Mucosa of rectum (tissue), 2 donors: ENCODE results near the gene LHB.

Experiments
- H3K27ac ChIP-seq, 2 donors: one replicate each; pipeline ENCODE4 v1.7.0; 2013; ENCODE audit warnings: inconsistent platforms in 2 of 2, low read depth in 2 of 2, low read length in 2 of 2
- H3K27me3 ChIP-seq, 2 donors: one replicate each; pipeline ENCODE4 v1.7.0; 2013; ENCODE audit warnings: low read length in 2 of 2; ENCODE audit not compliant: control insufficient read depth in 2 of 2, insufficient read depth in 2 of 2
- H3K36me3 ChIP-seq, 2 donors: one replicate each; pipeline ENCODE4 v1.7.0; 2013; ENCODE audit warnings: low read length in 2 of 2; ENCODE audit not compliant: control insufficient read depth in 2 of 2, insufficient read depth in 2 of 2
- H3K4me1 ChIP-seq, 2 donors: one replicate each; pipeline ENCODE4 v1.7.0; 2013; ENCODE audit warnings: low read length in 2 of 2, mild to moderate bottlenecking in 1 of 2; ENCODE audit not compliant: control insufficient read depth in 2 of 2, insufficient read depth in 2 of 2
- H3K4me3 ChIP-seq, 2 donors: one replicate each; pipeline ENCODE4 v1.7.0; 2013; ENCODE audit warnings: low read length in 2 of 2
- H3K9ac ChIP-seq, 2 donors: one replicate each; pipeline ENCODE4 v1.7.0; 2013; ENCODE audit warnings: low read length in 2 of 2, low read depth in 1 of 2, mild to moderate bottlenecking in 1 of 2
- H3K9me3 ChIP-seq, 2 donors: one replicate each; pipeline ENCODE4 v1.7.0; 2013; ENCODE audit warnings: low read length in 2 of 2; ENCODE audit not compliant: control insufficient read depth in 2 of 2
- donor health status: healthy.
- donor health status: Normal muscosa, but diverticular disease.

LHB gene

DNA sequence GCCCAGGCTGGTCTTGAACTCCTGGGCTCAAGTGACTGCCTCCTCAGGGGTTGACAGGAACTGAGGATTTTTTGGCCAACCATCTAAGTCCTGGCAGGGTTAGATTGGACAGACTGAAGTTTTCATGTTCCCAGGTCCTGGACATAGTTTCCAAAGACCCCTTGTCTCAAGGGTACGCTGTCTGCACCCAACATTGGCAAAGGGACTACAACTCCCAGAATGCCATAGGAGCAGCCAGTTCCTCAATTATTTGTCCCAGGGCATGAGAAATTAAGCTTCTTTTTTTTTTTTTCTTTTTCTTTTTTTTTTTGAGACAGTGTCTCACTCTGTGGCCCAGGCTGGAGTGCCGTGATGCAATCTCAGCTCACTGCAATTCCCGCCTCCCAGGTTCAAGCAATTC, 30.7 kb downstream of the LHB start:
- Histone ChIP-seq H3K4me1 (peaks cover 0 to 4% of the 10 kb centered on the region in 2 donors), H3K9me3 (no peaks in the 10 kb centered on the region), H3K4me3 (no peak overlapping the region), H3K36me3 (peaks cover 30 to 55% of the 10 kb centered on the region in 2 donors), H3K9ac (no peak overlapping the region), H3K27ac (no peak overlapping the region), H3K27me3 (no peaks in the 10 kb centered on the region)

DNA sequence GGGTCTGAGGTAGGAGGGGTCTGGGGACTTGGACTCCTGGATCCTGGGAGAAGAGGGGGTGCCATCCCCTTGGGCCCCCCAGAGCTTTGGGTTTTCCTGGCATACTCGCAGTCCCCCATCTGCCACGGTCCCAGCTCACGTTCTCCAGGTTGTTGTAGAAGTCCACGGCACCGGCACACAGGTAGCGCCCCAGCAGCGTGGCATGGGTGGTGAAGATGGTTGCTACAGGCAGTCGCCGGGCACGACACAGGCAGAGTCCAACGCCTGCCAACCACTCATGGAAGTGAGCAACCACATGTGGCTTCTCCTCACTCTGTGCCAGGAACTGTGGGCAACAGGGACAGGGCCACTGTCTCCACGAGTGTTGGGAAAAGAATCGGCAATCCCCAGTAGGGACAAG, 31.2 kb downstream of the LHB start:
- Histone ChIP-seq H3K36me3 (peaks cover 30 to 55% of the 10 kb centered on the region in 2 donors), H3K27me3 (no peaks in the 10 kb centered on the region), H3K27ac (no peak overlapping the region), H3K9ac (no peak overlapping the region), H3K9me3 (no peaks in the 10 kb centered on the region), H3K4me3 (no peak overlapping the region), H3K4me1 (peaks cover 0 to 4% of the 10 kb centered on the region in 2 donors)

DNA sequence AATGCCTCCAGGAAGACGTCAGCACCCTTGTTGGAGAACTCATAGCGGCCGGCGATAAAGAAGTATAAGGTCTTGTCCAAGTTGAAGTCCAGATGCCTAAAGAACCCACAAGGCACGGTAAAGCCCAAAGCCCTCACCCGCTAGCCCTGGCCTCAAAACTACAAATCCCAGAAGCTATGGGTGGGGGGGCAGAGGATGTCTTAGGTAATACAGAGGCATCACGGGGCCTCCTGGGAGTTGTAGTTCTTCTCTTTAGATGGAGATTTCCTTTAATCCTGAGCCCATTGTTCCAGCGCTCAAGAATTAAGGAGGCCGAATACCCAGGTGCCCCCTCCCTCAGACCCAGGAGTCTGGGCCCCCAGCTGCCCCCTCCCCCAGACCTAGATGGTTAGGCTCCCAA, 34.6 kb downstream of the LHB start:
- H3K36me3 ChIP-seq = peaks cover 36 to 43% of the 10 kb centered on the region in 2 donors
- H3K4me3 ChIP-seq = no peak overlapping the region

DNA sequence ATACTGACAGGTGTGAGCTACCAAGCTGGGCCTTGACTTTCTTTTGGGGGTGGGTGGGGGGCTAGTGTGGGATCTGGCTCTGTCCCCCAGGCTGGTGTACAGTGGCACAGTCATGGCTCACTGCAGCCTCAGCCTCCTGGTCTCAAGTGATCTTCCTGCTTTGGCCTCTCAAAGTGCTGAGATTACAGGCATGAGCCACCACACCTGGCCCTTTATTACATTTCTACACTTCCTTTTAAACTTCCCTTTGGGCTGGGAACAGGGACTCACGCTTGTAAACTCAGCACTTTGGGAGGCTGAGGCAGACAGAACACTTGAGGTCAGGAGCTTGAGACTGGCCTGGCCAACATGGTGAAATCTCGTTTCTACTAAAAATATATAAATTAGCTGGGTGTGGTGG, 39.8 kb downstream of the LHB start:
- H3K4me3 ChIP-seq = no peak overlapping the region
- H3K9ac ChIP-seq = no peak overlapping the region
- H3K27ac ChIP-seq = no peak overlapping the region
- no peaks in the 10 kb centered on the region for H3K27me3 ChIP-seq
- peaks cover 15 to 36% of the 10 kb centered on the region in 2 donors for H3K36me3 ChIP-seq
- H3K4me1 ChIP-seq = no peaks in the 10 kb centered on the region
- no peaks in the 10 kb centered on the region for H3K9me3 ChIP-seq

More for the DNA sequence above, 34.6 kb downstream of the LHB start:
- no peaks in the 10 kb centered on the region for H3K27me3 ChIP-seq
- no peaks in the 10 kb centered on the region for H3K4me1 ChIP-seq
- H3K9me3 ChIP-seq = no peaks in the 10 kb centered on the region
- H3K9ac ChIP-seq = no peak overlapping the region
- H3K27ac ChIP-seq = no peak overlapping the region

GRCh38 chr19:48975947-48976847, 40.7 kb downstream of the LHB start:
- H3K9ac ChIP-seq = no peak overlapping the region
- H3K4me1 ChIP-seq = no peaks in the 10 kb centered on the region
- no peak overlapping the region for H3K27ac ChIP-seq
- no peaks in the 10 kb centered on the region for H3K27me3 ChIP-seq
- no peak overlapping the region for H3K4me3 ChIP-seq
- H3K9me3 ChIP-seq = no peaks in the 10 kb centered on the region
- H3K36me3 ChIP-seq = peaks cover 9 to 30% of the 10 kb centered on the region in 2 donors

- Histone ChIP-seq H3K4me1 (peaks cover 6 to 11% of the 10 kb centered on the region in 2 donors), H3K27ac (no peak overlapping the region), H3K9ac (no peak overlapping the region), H3K27me3 (no peaks in the 10 kb centered on the region), H3K9me3 (no peaks in the 10 kb centered on the region), H3K36me3 (peaks cover 17 to 52% of the 10 kb centered on the region in 2 donors), H3K4me3 (no peak overlapping the region)
Measured at GRCh38 chr19:48970923-48971395, 45.9 kb downstream of the LHB start.

- H3K36me3 ChIP-seq = peaks cover 17 to 53% of the 10 kb centered on the region in 2 donors
- no peak overlapping the region for H3K9ac ChIP-seq
- no peak overlapping the region for H3K27ac ChIP-seq
- no peak overlapping the region for H3K4me3 ChIP-seq
- H3K27me3 ChIP-seq = no peaks in the 10 kb centered on the region
- peaks cover 11 to 13% of the 10 kb centered on the region in 2 donors for H3K4me1 ChIP-seq
- no peaks in the 10 kb centered on the region for H3K9me3 ChIP-seq
Measured at GRCh38 chr19:48970139-48970766, 46.6 kb downstream of the LHB start.

GRCh38 chr19:48969276-48970138, 47.4 kb downstream of the LHB start:
- Histone ChIP-seq H3K27ac (no peak overlapping the region), H3K9ac (no peak overlapping the region), H3K4me3 (no peak overlapping the region), H3K36me3 (peaks cover 17 to 48% of the 10 kb centered on the region in 2 donors), H3K27me3 (no peaks in the 10 kb centered on the region), H3K4me1 (peaks cover 13 to 16% of the 10 kb centered on the region in 2 donors), H3K9me3 (no peaks in the 10 kb centered on the region)

GRCh38 chr19:48968813-48969218, 48.1 kb downstream of the LHB start:
- Histone ChIP-seq H3K36me3 (peaks cover 13 to 41% of the 10 kb centered on the region in 2 donors), H3K4me1 (peaks cover 20 to 23% of the 10 kb centered on the region in 2 donors), H3K9ac (no peak overlapping the region), H3K4me3 (no peak overlapping the region), H3K9me3 (no peaks in the 10 kb centered on the region), H3K27me3 (no peaks in the 10 kb centered on the region), H3K27ac (no peak overlapping the region)
